Epithelial cell of proximal tubule (primary cell): Measurements from ENCODE around the gene WFIKKN2. TPM values are rescaled to one million over a fixed set of nuclear protein-coding genes. Genes with fewer than 3 reads are reported as not detected.
A peak's percentile ranks its signal among the peaks of the same experiment; 100 is the strongest.

Experiments
- DNase-seq: peaks from one replicate; pipeline ENCODE4 v3.0.0-alpha.2; 2011; ENCODE audit warnings: low read depth
- H3K4me3 ChIP-seq: 2 replicates; pipeline ENCODE4 v1.5.1; 2011; ENCODE audit warnings: low read depth, mild to moderate bottlenecking, low read length
- CTCF ChIP-seq: conservative IDR thresholded peaks from 2 replicates; pipeline ENCODE4 v1.5.1; 2012; ENCODE audit warnings: low read depth, mild to moderate bottlenecking, low read length
- total RNA-seq: library from RNA; depleted of rRNA; stranded (reverse); fragments of >200 nt; gene quantifications from 2 replicates; pipeline ENCODE4 v1.2.3, GENCODE V29; 2015

Gene WFIKKN2
- total RNA-seq, 1 donor from 2014 or later: not detected

DNA sequence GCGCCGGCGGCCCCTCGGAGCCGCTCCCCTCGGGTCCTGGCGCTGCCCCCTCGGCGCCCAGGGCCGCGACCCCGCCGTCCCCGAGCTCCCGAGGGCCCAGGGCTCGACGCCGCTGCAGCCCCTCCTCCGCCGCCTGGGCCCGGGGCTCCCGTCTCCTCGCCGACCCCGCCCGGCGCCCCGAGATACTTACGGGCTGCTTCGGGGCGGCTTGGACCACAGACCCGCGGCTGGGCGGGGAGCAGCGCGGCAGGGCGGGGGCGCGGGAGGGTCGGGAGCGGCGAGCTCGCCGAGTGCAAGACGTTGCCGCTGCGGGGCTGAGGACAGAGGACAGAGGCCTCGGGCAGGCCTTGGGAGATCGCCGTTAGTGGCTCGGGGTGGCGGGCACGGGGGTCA, 30.5 kb downstream of the WFIKKN2 start:
- no peak for DNase-seq
- no peak for TF ChIP-seq CTCF
- H3K4me3 ChIP-seq: peak overlapping the region; percentile 83

DNA sequence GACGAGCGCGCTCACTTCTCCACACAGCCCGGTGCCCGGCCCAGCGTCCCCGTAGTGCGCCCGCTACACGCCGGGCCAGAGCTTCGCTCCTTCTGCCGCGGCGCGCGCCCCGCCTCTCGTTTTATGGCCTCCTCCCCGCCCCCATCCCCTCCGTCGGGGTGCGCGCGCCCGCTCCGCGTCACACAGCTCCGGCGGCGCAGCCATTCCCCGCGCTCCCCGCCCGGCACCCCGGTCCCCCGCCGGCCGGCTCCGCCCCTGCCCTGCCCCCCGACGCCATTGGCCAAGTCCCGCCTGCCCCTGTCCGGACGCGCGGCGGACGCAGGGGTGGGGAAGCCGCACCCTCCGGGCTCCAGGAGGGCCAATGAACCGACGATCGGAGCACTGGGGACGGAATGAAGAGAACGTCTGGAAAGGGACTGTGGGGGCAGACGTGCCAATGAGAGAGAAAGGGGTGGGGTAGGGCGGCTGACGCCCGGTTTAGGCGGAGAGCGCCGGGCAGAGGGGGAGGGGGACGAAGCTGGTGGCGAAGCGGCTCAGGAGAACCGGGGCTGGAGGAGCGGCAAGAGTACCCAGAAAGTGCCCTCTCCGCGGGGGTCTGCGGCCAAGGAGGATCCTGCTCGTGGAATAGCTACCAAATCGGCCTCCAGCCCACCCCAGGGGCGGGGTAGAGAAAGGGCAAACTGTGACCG, 31.0 kb downstream of the WFIKKN2 start, which contains the start of gene TOB1:
TSS of gene TOB1 (minus strand) at position 94 of the 689 bp plus-strand sequence. CDS start 2,337 bp downstream, outside the sequence.
- no peak for TF ChIP-seq CTCF
- DNase-seq: peak; percentile 59

DNA sequence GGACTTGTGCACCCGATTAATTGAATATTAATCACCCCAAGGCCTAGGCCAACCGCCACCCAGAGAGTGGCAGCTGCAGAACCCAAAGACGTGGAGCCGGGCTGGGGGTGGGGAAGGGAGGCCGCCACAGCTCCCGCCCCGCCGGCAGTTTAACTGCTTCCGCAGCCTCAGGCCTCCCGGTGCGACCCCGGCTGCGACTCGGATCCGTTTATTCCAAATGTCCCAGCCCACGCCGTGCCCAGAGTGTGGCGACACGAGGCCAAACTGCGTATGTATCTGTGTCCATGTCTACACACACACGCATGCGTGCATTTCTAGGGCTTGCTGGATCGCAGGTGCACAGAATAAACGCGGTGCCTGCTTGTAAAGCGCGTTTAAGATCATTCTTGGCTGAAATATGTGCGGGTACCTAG, 31.6 kb downstream of the WFIKKN2 start:
- no peak for DNase-seq
- TF ChIP-seq CTCF: no peak
- peak overlapping the region; percentile 84 for H3K4me3 ChIP-seq

More for the DNA sequence above, 31.0 kb downstream of the WFIKKN2 start, which contains the start of gene TOB1:
- peak within 1 kb of the TSS; percentile 84 for H3K4me3 ChIP-seq

DNA sequence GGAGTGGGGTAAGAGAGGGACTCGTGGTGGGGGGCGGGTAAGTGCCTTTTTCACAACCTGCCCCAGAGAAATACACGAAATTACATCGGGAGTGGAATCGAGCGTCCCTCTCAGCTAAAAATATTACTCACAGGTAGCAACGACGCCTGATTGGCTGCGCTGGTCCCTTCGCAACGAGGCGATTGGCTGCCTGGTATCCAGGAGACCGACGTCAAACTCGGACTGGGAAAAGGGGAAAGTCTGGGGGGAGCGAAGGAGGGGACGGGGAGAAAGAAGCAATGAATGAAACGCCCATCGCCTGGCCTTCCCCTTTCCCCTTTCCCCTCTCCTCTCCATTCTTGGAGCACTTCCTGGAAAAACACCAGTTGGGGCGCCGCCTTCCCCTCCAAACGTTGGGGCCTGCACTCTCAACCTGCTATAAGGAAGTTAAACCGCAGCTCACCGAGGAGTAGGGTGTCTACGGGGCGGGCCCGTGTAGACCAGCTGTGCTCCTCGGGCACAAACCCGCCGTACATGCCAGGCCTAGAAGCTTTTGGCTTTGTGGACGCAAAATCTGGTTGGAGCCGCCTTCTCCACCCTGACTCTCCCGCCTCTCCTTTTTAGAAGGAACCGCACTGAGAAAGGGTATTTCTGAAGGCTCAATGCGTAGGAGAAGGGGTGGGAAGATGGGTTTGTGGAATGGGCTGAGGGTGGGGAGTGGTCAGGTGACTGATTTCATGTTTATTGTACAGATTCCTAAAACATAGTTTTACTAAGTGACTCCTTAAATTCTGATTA, 32.2 kb downstream of the WFIKKN2 start:
- H3K4me3 ChIP-seq: peak overlapping the region; percentile 84
- peak; percentile 86 for DNase-seq
- no peak for TF ChIP-seq CTCF

DNA sequence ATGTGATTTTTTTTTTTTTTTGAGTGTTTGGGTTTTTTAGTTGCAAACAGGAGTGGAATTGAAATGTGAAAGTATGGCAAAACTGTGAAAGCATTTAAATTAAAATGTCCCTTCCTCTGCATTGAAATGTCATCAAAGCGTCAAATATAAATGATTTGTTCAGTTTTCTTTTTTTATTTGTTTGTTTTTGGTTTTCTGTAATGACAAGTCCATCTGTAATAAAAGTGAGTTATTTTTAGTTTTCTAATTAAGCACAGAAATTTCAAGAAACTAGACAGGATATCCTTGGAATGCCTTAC, 32.7 kb downstream of the WFIKKN2 start:
- TF ChIP-seq CTCF: no peak
- H3K4me3 ChIP-seq: peak overlapping the region; percentile 84
- no peak for DNase-seq

DNA sequence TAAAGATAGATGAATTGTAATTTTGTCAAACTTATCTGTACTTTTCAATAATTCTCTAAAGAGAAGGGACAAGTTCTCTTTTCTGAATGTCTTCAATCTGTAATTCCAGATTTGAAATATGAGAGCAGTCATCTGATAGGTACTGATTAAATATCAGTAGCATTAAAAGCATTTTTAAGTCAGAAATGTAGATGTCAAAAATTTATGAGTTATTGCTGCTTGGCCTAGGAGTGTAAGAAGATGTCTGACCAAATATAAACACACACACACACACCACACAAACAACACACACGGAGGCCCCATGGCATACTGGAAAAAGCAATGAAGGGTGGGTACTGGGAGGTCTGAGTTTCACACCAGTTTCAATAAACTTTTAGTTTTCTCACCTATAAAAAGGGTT, 33.2 kb downstream of the WFIKKN2 start:
- TF ChIP-seq CTCF: no peak
- DNase-seq: no peak
- H3K4me3 ChIP-seq: peak overlapping the region; percentile 84
